ENCODE results near the gene GEMIN5. TPM values are rescaled to one million over a fixed set of nuclear protein-coding genes. Genes with fewer than 3 reads are reported as not detected.

The GEMIN5 gene
- total and polyA plus RNA-seq, 2 of the 4 experiments (the other 2 are of a cell fraction) = 9.0 to 31.5 TPM

DNA sequence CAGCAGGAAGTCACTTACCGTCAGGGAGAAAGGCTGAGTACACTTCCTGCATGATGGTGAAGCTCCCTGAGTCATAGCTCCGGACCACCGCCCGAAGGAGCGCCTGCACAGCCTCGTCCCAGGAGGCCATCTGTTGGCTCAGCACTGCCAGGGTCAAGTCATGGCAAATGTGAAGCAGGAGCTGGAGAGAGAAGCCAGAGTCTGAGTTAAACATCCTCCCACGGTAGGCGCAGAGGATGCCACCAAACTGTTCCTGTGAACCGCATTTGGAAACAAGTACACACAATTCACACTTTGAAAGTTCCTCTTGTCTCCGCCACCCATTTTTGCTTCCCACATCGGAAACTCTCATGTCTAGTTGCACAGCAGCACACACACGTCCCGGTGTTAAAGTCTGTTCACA lies 45.6 kb downstream of the GEMIN5 start:
- Histone ChIP-seq H2BK120ac (ENCODE audit: low read depth, low read length) (no peak overlapping the region), H3K14ac (replicated peaks; ENCODE audit: low read depth, low read length) (no peak overlapping the region), H3K9me3 (ENCODE audit: control insufficient read depth, insufficient read depth, low read length) (0 out of 2 replicates have a peak, but pooled peaks cover 2% of the 10 kb centered on the region), H2AK9ac (replicated peaks; ENCODE audit: low read depth, low read length, poor library complexity) (no peak overlapping the region), H3K4me3 (ENCODE audit: insufficient read depth, low read depth, low read length) (no peak overlapping the region), H3K23ac (ENCODE audit: low read depth, low read length) (no peak overlapping the region), H2BK15ac (ENCODE audit: low read depth, low read length) (no peak overlapping the region), H3K9ac (ENCODE audit: low read depth, low read length) (no peak overlapping the region), H3K36me3 (ENCODE audit: control insufficient read depth, insufficient read depth, low read length) (peaks cover 46% of the 10 kb centered on the region), H3K18ac (ENCODE audit: low read depth, low read length) (no peak overlapping the region), H4K5ac (ENCODE audit: low read depth, low read length) (no peak overlapping the region), H2BK5ac (ENCODE audit: low read depth, low read length, poor library complexity, severe bottlenecking) (no peak overlapping the region), H3K27ac (ENCODE audit: insufficient read depth, low read length) (no peak overlapping the region), H3K4ac (ENCODE audit: low read depth, low read length) (no peak overlapping the region), H3K9me1 (ENCODE audit: insufficient read depth, low read length) (no peaks in the 10 kb centered on the region; the same call in 1 of the 2 replicates), H3K79me1 (ENCODE audit: low read depth in 1 of 2, low read length in 2 of 2) (no peaks in the 10 kb centered on the region), H3K56ac (ENCODE audit: extremely low read depth, insufficient read depth, low read length) (no peak overlapping the region), H2AFZ (replicated peaks; ENCODE audit: low read length, poor library complexity) (no peak overlapping the region), H2AK5ac (ENCODE audit: low read depth, low read length) (no peak overlapping the region), H3K4me2 (ENCODE audit: low read depth, low read length) (no peak overlapping the region), H4K91ac (ENCODE audit: insufficient read depth, low read depth, low read length) (no peak overlapping the region), H4K20me1 (ENCODE audit: insufficient read depth, low read length) (no peaks in the 10 kb centered on the region), H4K8ac (ENCODE audit: low read depth in 2 of 2, low read length in 2 of 2) (no peak overlapping the region), H3K27me3 (ENCODE audit: control insufficient read depth, insufficient read depth, low read length) (no peaks in the 10 kb centered on the region), H2BK20ac (ENCODE audit: low read depth, low read length) (no peak overlapping the region), H3K4me1 (ENCODE audit: control insufficient read depth, insufficient read depth, low read length) (no peaks in the 10 kb centered on the region)
- 84% methylated on average over 9 of the region's 13 CpGs; no CpG with 5 or more reads in 1 of the 2 experiments for WGBS, 2 experiments (ENCODE audit: extremely low coverage in 2 of 2, insufficient read length in 1 of 2)
- in situ Hi-C loops (cut with MboI; ENCODE audit: low sequenced_read_pairs) = no loop called here
- intact Hi-C loops (cut with micrococcal nuclease) = no loop called here
- ChIA-PET POLR2A (ENCODE audit: unreplicated experiment) (no interaction called here), CTCF (no interaction called here)
- no peak for ATAC-seq (ENCODE audit: low read depth)
- no TSS peak for BruUV-seq (replicated peaks)
- TF ChIP-seq MAZ (IDR thresholded peaks at IDR 0.05; ENCODE audit: borderline replicate concordance, low read depth, low read length) = no peak
- no peak for TF ChIP-seq BHLHE40 (IDR thresholded peaks at IDR 0.05; ENCODE audit: low read depth, low read length)
- TF ChIP-seq MXI1 (IDR thresholded peaks at IDR 0.05; ENCODE audit: borderline replicate concordance, low read depth, low read length) = no peak
- TF ChIP-seq RCOR1 (IDR thresholded peaks at IDR 0.05; ENCODE audit: insufficient replicate concordance, low read length) = no peak
- no peak for TF ChIP-seq SMC3 (IDR thresholded peaks at IDR 0.05; ENCODE audit: low read depth, low read length)
- TF ChIP-seq, protein P1, sequence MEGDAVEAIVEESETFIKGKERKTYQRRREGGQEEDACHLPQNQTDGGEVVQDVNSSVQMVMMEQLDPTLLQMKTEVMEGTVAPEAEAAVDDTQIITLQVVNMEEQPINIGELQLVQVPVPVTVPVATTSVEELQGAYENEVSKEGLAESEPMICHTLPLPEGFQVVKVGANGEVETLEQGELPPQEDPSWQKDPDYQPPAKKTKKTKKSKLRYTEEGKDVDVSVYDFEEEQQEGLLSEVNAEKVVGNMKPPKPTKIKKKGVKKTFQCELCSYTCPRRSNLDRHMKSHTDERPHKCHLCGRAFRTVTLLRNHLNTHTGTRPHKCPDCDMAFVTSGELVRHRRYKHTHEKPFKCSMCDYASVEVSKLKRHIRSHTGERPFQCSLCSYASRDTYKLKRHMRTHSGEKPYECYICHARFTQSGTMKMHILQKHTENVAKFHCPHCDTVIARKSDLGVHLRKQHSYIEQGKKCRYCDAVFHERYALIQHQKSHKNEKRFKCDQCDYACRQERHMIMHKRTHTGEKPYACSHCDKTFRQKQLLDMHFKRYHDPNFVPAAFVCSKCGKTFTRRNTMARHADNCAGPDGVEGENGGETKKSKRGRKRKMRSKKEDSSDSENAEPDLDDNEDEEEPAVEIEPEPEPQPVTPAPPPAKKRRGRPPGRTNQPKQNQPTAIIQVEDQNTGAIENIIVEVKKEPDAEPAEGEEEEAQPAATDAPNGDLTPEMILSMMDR (conservative IDR thresholded peaks at IDR 0.05; ENCODE audit: low read depth, low read length) = no peak
- no peak for TF ChIP-seq ELK1 (IDR thresholded peaks at IDR 0.05; ENCODE audit: borderline replicate concordance, low read depth, low read length)
- TF ChIP-seq FOS (IDR thresholded peaks at IDR 0.05; ENCODE audit: low read depth, low read length) = no peak
- no peak for TF ChIP-seq POLR2A (IDR thresholded peaks at IDR 0.05; ENCODE audit: low read depth, low read length)
- no peak for TF ChIP-seq RAD21 (IDR thresholded peaks at IDR 0.05; ENCODE audit: low read length)
- TF ChIP-seq CHD1 (IDR thresholded peaks at IDR 0.05; ENCODE audit: low read depth, low read length) = no peak
- TF ChIP-seq, protein P2, sequence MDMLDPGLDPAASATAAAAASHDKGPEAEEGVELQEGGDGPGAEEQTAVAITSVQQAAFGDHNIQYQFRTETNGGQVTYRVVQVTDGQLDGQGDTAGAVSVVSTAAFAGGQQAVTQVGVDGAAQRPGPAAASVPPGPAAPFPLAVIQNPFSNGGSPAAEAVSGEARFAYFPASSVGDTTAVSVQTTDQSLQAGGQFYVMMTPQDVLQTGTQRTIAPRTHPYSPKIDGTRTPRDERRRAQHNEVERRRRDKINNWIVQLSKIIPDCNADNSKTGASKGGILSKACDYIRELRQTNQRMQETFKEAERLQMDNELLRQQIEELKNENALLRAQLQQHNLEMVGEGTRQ (IDR thresholded peaks at IDR 0.05; ENCODE audit: low read depth, low read length) = no peak
- TF ChIP-seq RFX5 (IDR thresholded peaks at IDR 0.05; ENCODE audit: low read depth, low read length) = no peak
- no peak for TF ChIP-seq NFE2L2 (IDR thresholded peaks at IDR 0.05; ENCODE audit: low read depth, low read length)
- no peak for TF ChIP-seq CEBPB (IDR thresholded peaks at IDR 0.05; ENCODE audit: low read depth, low read length)
- TF ChIP-seq MAFK (IDR thresholded peaks at IDR 0.05; ENCODE audit: low read depth, low read length) = no peak
- dilution Hi-C loops (cut with HindIII; ENCODE audit: low sequenced_read_pairs, unreplicated experiment) = no loop called here
- DNase-seq = no peak

Data from IMR-90 (cell line).